ENCODE measurements around the gene RDH11.

The RDH11 gene

DNA sequence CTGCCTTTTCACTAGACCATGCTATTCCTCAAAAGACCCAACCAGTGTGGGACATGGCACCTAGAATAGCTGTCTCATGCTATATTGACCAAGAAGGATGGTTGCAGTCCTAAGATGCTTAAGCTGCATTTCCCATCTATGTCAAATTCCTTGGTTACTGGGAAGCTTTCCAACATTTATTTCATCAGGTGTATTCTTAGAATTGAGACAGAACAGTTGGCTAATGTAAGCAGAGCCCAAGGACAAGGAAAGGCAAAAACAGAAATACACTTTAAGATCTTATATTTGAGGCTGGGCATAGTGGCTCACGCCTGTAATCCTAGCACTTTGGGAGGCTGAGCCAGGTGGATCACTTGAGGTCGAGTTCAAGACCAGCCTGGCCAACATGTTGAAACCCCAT is 51.1 kb downstream of the RDH11 start:
- DNase-seq: no peak

DNA sequence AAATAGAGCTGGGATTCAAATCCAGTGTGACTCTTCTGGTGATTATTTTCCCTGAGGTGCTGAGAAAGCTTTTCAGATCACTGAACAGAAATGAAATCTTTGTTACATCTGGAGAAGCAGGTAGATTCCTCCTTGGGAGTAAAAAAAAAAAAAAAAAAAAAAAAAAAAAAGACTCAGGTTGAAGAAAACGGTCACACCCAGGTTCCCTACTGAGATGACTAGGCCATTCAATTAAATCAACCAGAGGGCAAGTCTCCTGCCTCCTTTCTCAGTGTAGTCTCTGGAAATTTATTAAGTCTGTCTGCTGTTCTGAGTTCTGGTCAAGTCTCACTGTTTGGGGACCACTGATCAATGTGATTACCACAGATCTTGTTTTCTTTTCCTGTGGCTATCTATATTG is 51.9 kb downstream of the RDH11 start:
- DNase-seq: no peak

GRCh38 chr14:67641902-67642749 is 53.4 kb downstream of the RDH11 start:
- DNase-seq: no peak

DNA sequence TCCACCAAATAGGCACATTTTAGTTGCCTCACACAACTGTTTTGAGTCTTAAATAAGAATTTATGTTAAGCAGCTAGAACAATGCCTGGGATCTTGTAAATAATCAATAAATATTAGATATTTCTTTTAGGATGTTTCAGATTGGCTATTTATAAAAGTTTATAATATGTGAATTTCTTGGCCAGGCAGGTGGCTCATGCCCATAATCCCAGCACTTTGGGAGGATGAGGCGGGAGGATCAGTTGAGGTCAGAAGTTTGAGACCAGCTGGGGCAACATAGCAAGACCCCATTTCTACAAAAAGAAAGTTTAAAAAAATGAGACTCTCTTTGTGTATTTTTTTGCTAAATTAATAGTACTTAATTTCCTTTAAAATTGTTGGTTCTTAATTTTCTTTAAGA is 54.1 kb downstream of the RDH11 start:
- no peak for DNase-seq

GRCh38 chr14:67638642-67639041 is 56.9 kb downstream of the RDH11 start:
- DNase-seq: no peak

DNA sequence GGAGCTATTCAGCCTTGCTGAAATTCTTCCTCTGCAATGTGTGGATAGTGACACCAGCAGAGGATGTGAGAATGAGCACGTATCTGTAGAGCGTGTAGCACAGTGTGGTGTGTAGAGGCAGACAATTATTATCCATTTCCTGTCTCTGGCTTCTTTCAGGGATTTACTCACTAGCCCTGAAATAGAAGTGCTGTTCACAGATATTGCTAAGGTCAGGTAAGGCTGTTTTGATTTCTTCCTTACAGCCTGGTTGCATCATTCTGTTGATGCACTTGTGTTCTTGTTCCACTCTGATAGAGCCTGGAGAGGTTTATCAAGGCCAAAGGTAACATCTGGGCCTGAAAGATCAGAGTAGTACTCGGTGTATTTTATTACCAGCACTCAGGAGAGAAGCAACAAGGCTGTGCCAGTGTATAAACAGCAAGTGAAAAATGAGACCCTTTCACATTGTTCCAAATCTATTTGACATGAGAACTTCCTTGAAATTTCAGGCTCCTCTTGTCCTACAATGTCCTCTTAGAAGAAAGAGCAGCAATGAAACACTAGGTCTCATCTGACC is 59.1 kb downstream of the RDH11 start:
- DNase-seq: no peak

DNA sequence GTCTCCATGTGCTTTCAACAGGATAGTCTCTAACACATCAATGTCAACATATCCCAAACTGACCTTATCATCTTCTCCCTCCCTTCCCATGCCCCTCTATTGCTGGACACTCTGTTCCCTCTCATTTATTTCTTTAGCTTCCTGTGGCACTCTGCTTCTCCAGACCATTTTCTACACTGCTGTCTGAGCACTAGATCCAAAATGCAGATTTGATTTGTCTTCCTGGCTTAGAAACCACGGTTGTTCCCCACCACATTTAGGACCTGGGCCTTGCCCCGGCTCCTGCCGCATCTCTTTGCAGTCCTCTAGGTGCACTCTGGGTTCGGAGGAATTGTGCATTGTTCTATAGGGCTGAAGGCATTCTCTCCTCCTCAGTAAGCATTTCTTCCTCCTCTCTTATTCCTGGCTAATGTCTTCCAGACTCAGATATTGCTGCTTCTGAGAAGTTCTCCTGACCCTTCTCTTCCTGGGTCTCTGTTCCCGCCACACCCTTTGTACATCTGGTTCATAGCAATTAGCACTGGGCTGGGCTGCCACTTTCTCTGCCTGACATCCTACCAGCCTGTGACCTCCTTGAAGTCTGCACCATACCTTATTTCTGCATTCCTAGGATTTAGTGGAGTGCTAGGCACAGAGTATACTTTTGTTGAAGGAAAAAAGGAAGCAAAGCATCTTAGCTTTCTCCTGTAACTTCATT is 62.0 kb downstream of the RDH11 start:
- DNase-seq: no peak

- DNase-seq: no peak
These were observed 64.6 kb downstream of the RDH11 start for GRCh38 chr14:67630938-67631337.

DNA sequence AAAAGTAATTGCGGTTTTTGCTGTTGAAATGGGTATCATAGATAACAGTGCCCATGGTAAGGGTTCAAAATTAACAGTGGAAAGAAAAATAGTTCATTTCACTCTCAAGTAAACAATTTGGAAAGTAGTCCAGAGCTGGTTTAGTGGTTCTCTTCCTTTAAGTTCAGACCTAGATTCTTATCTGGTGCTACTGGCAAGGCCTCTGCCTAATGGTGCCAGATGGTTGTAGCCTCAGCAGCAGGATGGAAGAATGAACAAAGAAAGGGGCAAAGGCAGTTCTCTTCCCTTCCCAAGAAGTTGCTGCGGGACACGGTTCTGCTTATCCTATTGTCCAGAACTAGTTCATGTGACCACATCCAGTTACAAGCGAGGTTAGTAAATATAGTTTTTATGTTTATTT is 65.4 kb downstream of the RDH11 start:
- no peak for DNase-seq

- DNase-seq: no peak
These were observed 68.0 kb downstream of the RDH11 start for GRCh38 chr14:67627519-67627918.
